Endodermal cell (in vitro differentiated cells): Measurements from ENCODE around the gene MACROD2. TPM values are rescaled to one million over a fixed set of nuclear protein-coding genes. Genes with fewer than 3 reads are reported as not detected.

Experiments
- DNase-seq: peaks from one replicate; pipeline ENCODE4 v3.0.0-alpha.2; 2017
- H3K27ac ChIP-seq: 2 replicates; pipeline ENCODE4 v1.5.1; 2013; ENCODE audit warnings: mild to moderate bottlenecking, low read depth, low read length, moderate library complexity
- H3K27me3 ChIP-seq: 2 replicates; pipeline ENCODE4 v1.6.1; 2013; ENCODE audit warnings: mild to moderate bottlenecking, low read length, moderate library complexity; ENCODE audit not compliant: insufficient read depth, control insufficient read depth, poor library complexity, severe bottlenecking
- H3K36me3 ChIP-seq: 2 replicates; pipeline ENCODE4 v1.7.0; 2013; ENCODE audit warnings: mild to moderate bottlenecking, low read length, moderate library complexity; ENCODE audit not compliant: control insufficient read depth, insufficient read depth
- H3K4me1 ChIP-seq: one replicate; pipeline ENCODE4 v1.7.0; 2013; ENCODE audit warnings: low read length; ENCODE audit not compliant: control insufficient read depth, insufficient read depth
- H3K4me3 ChIP-seq: 2 replicates; pipeline ENCODE4 v1.5.1; 2013; ENCODE audit warnings: mild to moderate bottlenecking, low read length, moderate library complexity
- H3K9ac ChIP-seq: 2 replicates; pipeline ENCODE4 v1.6.1; 2013; ENCODE audit warnings: mild to moderate bottlenecking, low read length, moderate library complexity; ENCODE audit not compliant: poor library complexity, severe bottlenecking; ENCODE audit errors: extremely low read depth
- H3K9me3 ChIP-seq: 2 replicates; pipeline ENCODE4 v1.6.1; 2013; ENCODE audit warnings: mild to moderate bottlenecking, low read length, moderate library complexity; ENCODE audit not compliant: control insufficient read depth
- H3K27ac Mint-ChIP-seq: 2 replicates; pipeline ENCODE4 v1.8.0; 2020; ENCODE audit warnings: mixed read lengths
- H3K27me3 Mint-ChIP-seq: 2 replicates; pipeline ENCODE4 v1.8.0; 2021; ENCODE audit warnings: mild to moderate bottlenecking, mixed read lengths; ENCODE audit not compliant: insufficient read depth
- H3K36me3 Mint-ChIP-seq: 2 replicates; pipeline ENCODE4 v1.8.0; 2020; ENCODE audit warnings: low read depth, mixed read lengths
- H3K4me1 Mint-ChIP-seq: 2 replicates; pipeline ENCODE4 v1.8.0; 2020; ENCODE audit warnings: mixed read lengths
- H3K4me3 Mint-ChIP-seq: 2 replicates; pipeline ENCODE4 v1.8.0; 2020; ENCODE audit warnings: mild to moderate bottlenecking, moderate library complexity, mixed read lengths
- H3K9me3 Mint-ChIP-seq: 2 replicates; pipeline ENCODE4 v1.8.0; 2020; ENCODE audit warnings: mild to moderate bottlenecking, mixed read lengths
- WGBS, 2 experiments: methylation state at CpG; one replicate each; pipeline versions ENCODE4 v1.1.5 to v1.1.7; 2013; ENCODE audit warnings: missing lambda C conversion rate in 2 of 2, mixed read lengths in 1 of 2; ENCODE audit not compliant: insufficient coverage in 1 of 2, insufficient read length in 1 of 2; 5-methylcytosine and 5-hydroxymethylcytosine counted together
- total RNA-seq, 2 donors: library from RNA; stranded (reverse); fragmentation: NEBNext Ultra II Directional in 1 of 2; extraction: Animal tissue kit (Norgen Biotek cat#: 25700) in 1 of 2; gene quantifications; 2 replicates in 1 of 2; 3 replicates in 1 of 2; pipeline ENCODE4 v1.2.1, GENCODE V29; 2021
- TF ChIP-seq, protein P1 (sequence below): fragments of 200-600 bp; sonication (generic); conservative IDR thresholded peaks from 2 replicates; pipeline ENCODE4 v1.5.0; 2021; ENCODE audit warnings: antibody characterized with exemption, mild to moderate bottlenecking

MACROD2 gene
- total RNA-seq, 2 donors from 2014 or later, result 2.3 to 4.8 TPM

DNA sequence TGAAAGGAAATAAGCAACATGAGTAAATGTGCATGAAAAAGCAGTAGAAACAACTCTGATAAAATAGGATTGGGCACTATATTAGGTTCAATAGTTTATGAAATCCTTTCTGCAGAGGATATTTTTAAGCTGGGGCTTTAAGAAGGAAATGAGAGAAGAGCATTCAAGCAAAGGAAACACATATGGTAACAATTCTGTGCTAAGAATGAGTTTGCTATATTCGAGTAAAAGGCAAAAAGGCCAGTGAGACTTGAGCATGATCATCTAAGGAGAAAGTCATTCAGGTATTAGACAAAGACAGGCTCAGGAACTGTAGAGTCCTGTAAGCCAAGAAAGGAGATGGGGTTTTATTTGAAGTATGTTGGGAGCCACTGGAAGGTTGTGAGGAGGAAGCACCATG, 729.2 kb downstream of the MACROD2 start:
- 90 to 100% methylated on average over 1 of the region's 1 CpG for WGBS, 2 experiments
- no peak for DNase-seq

GRCh38 chr20:14726591-14726990, 731.3 kb downstream of the MACROD2 start:
- no peak for DNase-seq

More for the DNA sequence above, 729.2 kb downstream of the MACROD2 start:
- no peaks in the 10 kb centered on the region for H3K36me3 Mint-ChIP-seq
- H3K9me3 Mint-ChIP-seq, result no peaks in the 10 kb centered on the region
- Histone ChIP-seq H3K4me1 (no peaks in the 10 kb centered on the region), H3K36me3 (no peaks in the 10 kb centered on the region), H3K9me3 (no peaks in the 10 kb centered on the region), H3K4me3 (no peak overlapping the region), H3K9ac (no peak overlapping the region), H3K27me3 (no peaks in the 10 kb centered on the region), H3K27ac (no peak overlapping the region)
- H3K27ac Mint-ChIP-seq, result no peak overlapping the region
- H3K4me1 Mint-ChIP-seq, result peaks cover 7% of the 10 kb centered on the region
- TF ChIP-seq, protein P1, sequence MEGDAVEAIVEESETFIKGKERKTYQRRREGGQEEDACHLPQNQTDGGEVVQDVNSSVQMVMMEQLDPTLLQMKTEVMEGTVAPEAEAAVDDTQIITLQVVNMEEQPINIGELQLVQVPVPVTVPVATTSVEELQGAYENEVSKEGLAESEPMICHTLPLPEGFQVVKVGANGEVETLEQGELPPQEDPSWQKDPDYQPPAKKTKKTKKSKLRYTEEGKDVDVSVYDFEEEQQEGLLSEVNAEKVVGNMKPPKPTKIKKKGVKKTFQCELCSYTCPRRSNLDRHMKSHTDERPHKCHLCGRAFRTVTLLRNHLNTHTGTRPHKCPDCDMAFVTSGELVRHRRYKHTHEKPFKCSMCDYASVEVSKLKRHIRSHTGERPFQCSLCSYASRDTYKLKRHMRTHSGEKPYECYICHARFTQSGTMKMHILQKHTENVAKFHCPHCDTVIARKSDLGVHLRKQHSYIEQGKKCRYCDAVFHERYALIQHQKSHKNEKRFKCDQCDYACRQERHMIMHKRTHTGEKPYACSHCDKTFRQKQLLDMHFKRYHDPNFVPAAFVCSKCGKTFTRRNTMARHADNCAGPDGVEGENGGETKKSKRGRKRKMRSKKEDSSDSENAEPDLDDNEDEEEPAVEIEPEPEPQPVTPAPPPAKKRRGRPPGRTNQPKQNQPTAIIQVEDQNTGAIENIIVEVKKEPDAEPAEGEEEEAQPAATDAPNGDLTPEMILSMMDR, result no peak
- H3K4me3 Mint-ChIP-seq, result no peak overlapping the region
- peaks cover 5% of the 10 kb centered on the region for H3K27me3 Mint-ChIP-seq

GRCh38 chr20:14727485-14728150, 732.3 kb downstream of the MACROD2 start:
- H3K4me1 ChIP-seq, result no peaks in the 10 kb centered on the region
- H3K4me3 ChIP-seq, result no peak overlapping the region
- TF ChIP-seq, protein P1, result no peak
- Mint-ChIP-seq H3K27me3 (peaks cover 5% of the 10 kb centered on the region), H3K27ac (no peak overlapping the region), H3K36me3 (no peaks in the 10 kb centered on the region), H3K4me1 (peaks cover 2% of the 10 kb centered on the region), H3K9me3 (no peaks in the 10 kb centered on the region), H3K4me3 (no peak overlapping the region)
- no peak overlapping the region for H3K9ac ChIP-seq
- H3K27ac ChIP-seq, result no peak overlapping the region
- 80 to 100% methylated on average over 1 of the region's 1 CpG for WGBS, 2 experiments
- DNase-seq, result no peak
- no peaks in the 10 kb centered on the region for H3K27me3 ChIP-seq
- no peaks in the 10 kb centered on the region for H3K9me3 ChIP-seq
- H3K36me3 ChIP-seq, result no peaks in the 10 kb centered on the region

More at GRCh38 chr20:14726591-14726990, 731.3 kb downstream of the MACROD2 start:
- no peak overlapping the region for H3K27ac ChIP-seq
- Mint-ChIP-seq H3K9me3 (no peaks in the 10 kb centered on the region), H3K4me3 (no peak overlapping the region), H3K27me3 (peaks cover 5% of the 10 kb centered on the region), H3K4me1 (peaks cover 2% of the 10 kb centered on the region), H3K27ac (no peak overlapping the region), H3K36me3 (no peaks in the 10 kb centered on the region)
- H3K36me3 ChIP-seq, result no peaks in the 10 kb centered on the region
- H3K9ac ChIP-seq, result no peak overlapping the region
- H3K9me3 ChIP-seq, result no peaks in the 10 kb centered on the region
- H3K27me3 ChIP-seq, result no peaks in the 10 kb centered on the region
- H3K4me3 ChIP-seq, result no peak overlapping the region
- 92 to 97% methylated on average over 3 of the region's 3 CpGs for WGBS, 2 experiments
- TF ChIP-seq, protein P1, result no peak
- no peaks in the 10 kb centered on the region for H3K4me1 ChIP-seq
